Right kidney (tissue), 9 donors: ENCODE measurements around the gene SLC22A14.
"Not testable (repeated sequence)": the region's sequence is repeated elsewhere in the genome, so short reads cannot be mapped to it uniquely, and the experiment has no call there.

ENCODE experiments used
- DNase-seq: peaks from one replicate; pipeline ENCODE4 v3.0.0-alpha.2; 2016
- long read RNA-seq, 8 donors: transcript quantifications; one replicate each; lab custom pipeline, GENCODE V29; 2026

SLC22A14 gene
- long read RNA-seq, donor 1, result 0 reads
- long read RNA-seq, donor 2, result 0 reads
- long read RNA-seq, donor 3, result 0 reads
- long read RNA-seq, donor 4, result 0 reads
- long read RNA-seq, donor 5, result 0 reads
- long read RNA-seq, donor 6, result 0 reads
- long read RNA-seq, donor 7, result 0 reads
- long read RNA-seq, donor 8, partial matches to known transcripts, result 24 of 24 reads
- long read RNA-seq, donor 8, other reads (novel, unspliced or antisense), result 0 of 24 reads

- no peak for DNase-seq
These were observed at the start of gene SLC22A14 for GRCh38 chr3:38281895-38282686. Gene SLC22A14, plus strand, starts transcription at chr3:38282294. Its CDS starts 23,733 bp downstream, at chr3:38306027.

GRCh38 chr3:38232701-38233100 is 49.4 kb upstream of the SLC22A14 start:
- no peak for DNase-seq

GRCh38 chr3:38235466-38235865 is 46.6 kb upstream of the SLC22A14 start:
- DNase-seq, result no peak

GRCh38 chr3:38238416-38239008 is 43.6 kb upstream of the SLC22A14 start:
- no peak for DNase-seq

- DNase-seq, result not testable (repeated sequence)
These were observed 39.3 kb upstream of the SLC22A14 start for GRCh38 chr3:38242812-38243211.

- DNase-seq, result no peak
These were observed 36.2 kb upstream of the SLC22A14 start for GRCh38 chr3:38245930-38246329.

GRCh38 chr3:38247366-38248035 is 34.6 kb upstream of the SLC22A14 start:
- DNase-seq, result no peak

GRCh38 chr3:38250198-38250597 is 31.9 kb upstream of the SLC22A14 start:
- DNase-seq, result no peak

GRCh38 chr3:38251197-38251596 is 30.9 kb upstream of the SLC22A14 start:
- no peak for DNase-seq

GRCh38 chr3:38253704-38254103 is 28.4 kb upstream of the SLC22A14 start:
- no peak for DNase-seq

GRCh38 chr3:38254872-38255271 is 27.2 kb upstream of the SLC22A14 start:
- DNase-seq, result no peak

- no peak for DNase-seq
These were observed 26.5 kb upstream of the SLC22A14 start for GRCh38 chr3:38255627-38256026.

GRCh38 chr3:38257583-38257982 is 24.5 kb upstream of the SLC22A14 start:
- DNase-seq, result no peak

- no peak for DNase-seq
These were observed 21.6 kb upstream of the SLC22A14 start for GRCh38 chr3:38260474-38260873.

- DNase-seq, result no peak
These were observed 17.7 kb upstream of the SLC22A14 start for GRCh38 chr3:38264353-38264771.

- no peak for DNase-seq
These were observed 17.3 kb upstream of the SLC22A14 start for GRCh38 chr3:38264779-38265178.

- DNase-seq, result no peak
These were observed 16.3 kb upstream of the SLC22A14 start, which contains the start of gene SLC22A13 for GRCh38 chr3:38265604-38266307. Gene SLC22A13, plus strand, starts transcription at chr3:38265812. Its CDS starts 49 bp downstream, at chr3:38265861.

- DNase-seq, result no peak
These were observed 15.3 kb upstream of the SLC22A14 start for GRCh38 chr3:38266810-38267209.

GRCh38 chr3:38267662-38268061 is 14.4 kb upstream of the SLC22A14 start:
- no peak for DNase-seq

- no peak for DNase-seq
These were observed 14.0 kb upstream of the SLC22A14 start for GRCh38 chr3:38268087-38268486.

GRCh38 chr3:38268522-38268921 is 13.6 kb upstream of the SLC22A14 start:
- DNase-seq, result no peak

- no peak for DNase-seq
These were observed 11.5 kb upstream of the SLC22A14 start for GRCh38 chr3:38270606-38271005.
